Stimulated activated naive CD8-positive, alpha-beta T cell treated with anti-CD3 and anti-CD28 coated beads, Interleukin-15, amount 100 ng/mL, for 72 hours (primary cell): ENCODE results near the gene PRSS33.
A peak's percentile ranks its signal among the peaks of the same experiment; 100 is the strongest.

ENCODE experiments used
- ATAC-seq: fragments of 150-1000 bp; cut with Tn5 transposase; 2 replicates; pipeline ENCODE4 v1.10.0; 2021; ENCODE audit warnings: mild to moderate bottlenecking, moderate library complexity
- DNase-seq, 2 donors: peaks; one replicate each; pipeline ENCODE4 v3.0.0; 2021 to 2022
- H3K27ac Mint-ChIP-seq, 2 donors: one replicate each; pipeline ENCODE4 v1.8.0; 2022; ENCODE audit warnings: mild to moderate bottlenecking in 2 of 2, mixed read lengths in 2 of 2, moderate library complexity in 2 of 2
- H3K27me3 Mint-ChIP-seq: one replicate; pipeline ENCODE4 v1.8.0; 2022; ENCODE audit warnings: mixed read lengths
- H3K4me1 Mint-ChIP-seq: one replicate; pipeline ENCODE4 v1.8.0; 2022; ENCODE audit warnings: mild to moderate bottlenecking, mixed read lengths
- H3K4me3 Mint-ChIP-seq, 2 donors: one replicate each; pipeline ENCODE4 v1.8.0; 2022; ENCODE audit warnings: mild to moderate bottlenecking in 2 of 2, mixed read lengths in 2 of 2, moderate library complexity in 1 of 2
- H3K9me3 Mint-ChIP-seq, 2 donors: one replicate each; pipeline ENCODE4 v1.8.0; 2022; ENCODE audit warnings: mixed read lengths in 2 of 2

The PRSS33 gene

GRCh38 chr16:2777903-2778629, 9.3 kb downstream of the PRSS33 start:
- Mint-ChIP-seq H3K27me3 (no peaks in the 10 kb centered on the region), H3K4me3 (peak overlapping the region; percentile 91 to 96), H3K4me1 (peaks cover 54% of the 10 kb centered on the region), H3K9me3 (no peaks in the 10 kb centered on the region), H3K27ac (peak overlapping the region; percentile 98 to 99)
- DNase-seq (peak; percentile 42 to 45), ATAC-seq (peak; percentile 21)

- peaks cover 61% of the 10 kb centered on the region for H3K4me1 Mint-ChIP-seq
- DNase-seq (peak; percentile 85 to 87), ATAC-seq (peak; percentile 93)
- peak within 1 kb of the TSS; percentile 98 to 99 for H3K27ac Mint-ChIP-seq
- H3K9me3 Mint-ChIP-seq, result no peaks in the 10 kb centered on the region
- peak within 1 kb of the TSS; percentile 91 to 96 for H3K4me3 Mint-ChIP-seq
- no peaks in the 10 kb centered on the region for H3K27me3 Mint-ChIP-seq
Observed at GRCh38 chr16:2777231-2777902, 10.0 kb downstream of the PRSS33 start, which contains the start of gene ELOB. Gene ELOB, minus strand, starts transcription at chr16:2777280. Its CDS starts 41 bp downstream, at chr16:2777239.

GRCh38 chr16:2776500-2777139, 10.7 kb downstream of the PRSS33 start:
- H3K4me3 Mint-ChIP-seq, result peak overlapping the region; percentile 91 to 96
- H3K9me3 Mint-ChIP-seq, result no peaks in the 10 kb centered on the region
- H3K4me1 Mint-ChIP-seq, result peaks cover 67% of the 10 kb centered on the region
- no peaks in the 10 kb centered on the region for H3K27me3 Mint-ChIP-seq
- peak; percentile 52 to 58 for DNase-seq
- ATAC-seq, result peak; percentile 61
- peak overlapping the region; percentile 94 to 96 for H3K27ac Mint-ChIP-seq

GRCh38 chr16:2775765-2776499, 11.4 kb downstream of the PRSS33 start:
- peak overlapping the region; percentile 91 to 96 for H3K4me3 Mint-ChIP-seq
- DNase-seq, result no peak
- H3K27ac Mint-ChIP-seq, result peak overlapping the region; percentile 94 to 96
- H3K4me1 Mint-ChIP-seq, result peaks cover 67% of the 10 kb centered on the region
- no peaks in the 10 kb centered on the region for H3K9me3 Mint-ChIP-seq
- no peaks in the 10 kb centered on the region for H3K27me3 Mint-ChIP-seq
- ATAC-seq, result no peak

- Mint-ChIP-seq H3K4me3 (peak overlapping the region in 1 of 2 donors; percentile 96), H3K4me1 (peaks cover 74% of the 10 kb centered on the region), H3K9me3 (no peaks in the 10 kb centered on the region), H3K27ac (no peak overlapping the region), H3K27me3 (no peaks in the 10 kb centered on the region)
- ATAC-seq (no peak), DNase-seq (no peak)
Observed at GRCh38 chr16:2775131-2775716, 12.1 kb downstream of the PRSS33 start.

GRCh38 chr16:2774161-2774891, 13.0 kb downstream of the PRSS33 start:
- H3K4me3 Mint-ChIP-seq, result no peak overlapping the region
- no peak overlapping the region for H3K27ac Mint-ChIP-seq
- no peaks in the 10 kb centered on the region for H3K27me3 Mint-ChIP-seq
- ATAC-seq (no peak), DNase-seq (no peak)
- H3K4me1 Mint-ChIP-seq, result peaks cover 75% of the 10 kb centered on the region
- no peaks in the 10 kb centered on the region for H3K9me3 Mint-ChIP-seq

- ATAC-seq, result no peak
- peaks cover 74% of the 10 kb centered on the region for H3K4me1 Mint-ChIP-seq
- H3K27me3 Mint-ChIP-seq, result no peaks in the 10 kb centered on the region
- no peaks in the 10 kb centered on the region for H3K9me3 Mint-ChIP-seq
- H3K4me3 Mint-ChIP-seq, result no peak overlapping the region
- H3K27ac Mint-ChIP-seq, result peak overlapping the region in 1 of 2 donors; percentile 12
- no peak for DNase-seq
Observed at GRCh38 chr16:2773188-2773968, 14.0 kb downstream of the PRSS33 start.

GRCh38 chr16:2771496-2772402, 15.6 kb downstream of the PRSS33 start:
- peak overlapping the region in 1 of 2 donors; percentile 82 for H3K27ac Mint-ChIP-seq
- H3K9me3 Mint-ChIP-seq, result no peaks in the 10 kb centered on the region
- H3K4me3 Mint-ChIP-seq, result no peak overlapping the region
- no peaks in the 10 kb centered on the region for H3K27me3 Mint-ChIP-seq
- peaks cover 81% of the 10 kb centered on the region for H3K4me1 Mint-ChIP-seq
- DNase-seq (no peak), ATAC-seq (no peak)

GRCh38 chr16:2770057-2770951, 17.1 kb downstream of the PRSS33 start:
- H3K4me3 Mint-ChIP-seq, result peak overlapping the region in 1 of 2 donors; percentile 15
- ATAC-seq, result peak; percentile 53
- peak overlapping the region; percentile 82 to 84 for H3K27ac Mint-ChIP-seq
- no peaks in the 10 kb centered on the region for H3K27me3 Mint-ChIP-seq
- no peaks in the 10 kb centered on the region for H3K9me3 Mint-ChIP-seq
- H3K4me1 Mint-ChIP-seq, result peaks cover 80% of the 10 kb centered on the region
- DNase-seq, result no peak

- Mint-ChIP-seq H3K27ac (peak overlapping the region in 1 of 2 donors; percentile 14), H3K9me3 (no peaks in the 10 kb centered on the region), H3K27me3 (no peaks in the 10 kb centered on the region), H3K4me1 (peaks cover 79% of the 10 kb centered on the region), H3K4me3 (peak overlapping the region in 1 of 2 donors; percentile 15)
- DNase-seq (no peak), ATAC-seq (no peak)
Observed at GRCh38 chr16:2769675-2770056, 17.7 kb downstream of the PRSS33 start.

GRCh38 chr16:2769100-2769529, 18.2 kb downstream of the PRSS33 start:
- no peak for ATAC-seq
- no peaks in the 10 kb centered on the region for H3K27me3 Mint-ChIP-seq
- H3K27ac Mint-ChIP-seq, result peak overlapping the region in 1 of 2 donors; percentile 93

GRCh38 chr16:2768403-2769089, 18.8 kb downstream of the PRSS33 start:
- Mint-ChIP-seq H3K4me1 (peaks cover 71% of the 10 kb centered on the region), H3K9me3 (no peaks in the 10 kb centered on the region), H3K4me3 (no peak overlapping the region), H3K27ac (peak overlapping the region in 1 of 2 donors; percentile 93), H3K27me3 (no peaks in the 10 kb centered on the region)
- DNase-seq (no peak), ATAC-seq (no peak)

More at GRCh38 chr16:2769100-2769529, 18.2 kb downstream of the PRSS33 start:
- no peak for DNase-seq
- Mint-ChIP-seq H3K4me1 (peaks cover 74% of the 10 kb centered on the region), H3K4me3 (no peak overlapping the region), H3K9me3 (no peaks in the 10 kb centered on the region)
